Measurements from ENCODE around the gene GPC1. TPM values are rescaled to one million over a fixed set of nuclear protein-coding genes. Genes with fewer than 3 reads are reported as not detected.

The GPC1 gene
- total RNA-seq, 1 donor from 2014 or later, result 91.4 TPM

DNA sequence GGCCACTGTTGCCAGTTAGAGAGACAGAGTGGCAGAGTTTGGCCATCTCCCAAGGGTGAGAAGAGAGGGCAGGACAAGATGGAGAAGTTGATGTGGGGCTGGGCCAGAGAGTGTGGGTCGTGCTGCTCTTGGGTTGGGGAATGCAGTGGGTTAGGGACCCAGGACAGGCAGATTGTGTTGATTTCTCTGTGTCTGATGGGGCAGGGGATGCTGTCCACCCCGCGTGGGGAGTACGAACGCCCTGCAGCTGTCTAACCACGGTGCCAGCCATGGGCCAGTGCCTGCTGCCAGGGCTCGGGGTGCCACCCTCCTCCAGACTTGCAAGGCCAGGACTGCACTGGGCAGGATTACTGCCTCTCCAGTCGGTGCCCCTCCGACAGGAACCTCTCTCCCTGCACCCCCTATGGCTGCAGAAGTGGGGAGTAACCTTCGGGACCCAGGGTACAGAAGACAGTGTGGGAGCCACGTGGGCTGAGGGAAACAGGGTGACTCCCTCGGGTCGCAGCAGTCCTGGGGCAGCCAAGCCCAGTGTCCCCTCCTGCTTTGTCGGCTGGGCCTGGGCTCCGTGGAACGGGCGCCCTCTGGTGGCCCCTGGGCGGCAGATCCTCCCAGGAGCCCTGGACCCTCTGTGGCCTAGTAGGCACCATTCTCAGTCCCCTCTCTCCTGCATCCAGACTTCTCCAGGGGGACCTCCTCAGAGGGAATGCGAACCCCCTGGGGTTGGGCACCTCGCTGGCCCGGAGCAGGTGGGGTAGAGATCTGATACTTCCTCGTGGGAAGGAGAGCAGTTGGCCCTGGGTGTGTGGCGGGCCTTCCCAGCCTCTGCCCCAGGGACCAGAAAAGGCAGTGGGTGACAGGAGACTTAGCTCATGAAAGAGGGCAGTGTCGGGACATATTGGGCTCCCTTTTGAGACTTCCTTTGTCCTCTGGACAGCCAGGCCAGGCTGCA, 2.7 kb downstream of the GPC1 start:
- TF ChIP-seq, protein P1, sequence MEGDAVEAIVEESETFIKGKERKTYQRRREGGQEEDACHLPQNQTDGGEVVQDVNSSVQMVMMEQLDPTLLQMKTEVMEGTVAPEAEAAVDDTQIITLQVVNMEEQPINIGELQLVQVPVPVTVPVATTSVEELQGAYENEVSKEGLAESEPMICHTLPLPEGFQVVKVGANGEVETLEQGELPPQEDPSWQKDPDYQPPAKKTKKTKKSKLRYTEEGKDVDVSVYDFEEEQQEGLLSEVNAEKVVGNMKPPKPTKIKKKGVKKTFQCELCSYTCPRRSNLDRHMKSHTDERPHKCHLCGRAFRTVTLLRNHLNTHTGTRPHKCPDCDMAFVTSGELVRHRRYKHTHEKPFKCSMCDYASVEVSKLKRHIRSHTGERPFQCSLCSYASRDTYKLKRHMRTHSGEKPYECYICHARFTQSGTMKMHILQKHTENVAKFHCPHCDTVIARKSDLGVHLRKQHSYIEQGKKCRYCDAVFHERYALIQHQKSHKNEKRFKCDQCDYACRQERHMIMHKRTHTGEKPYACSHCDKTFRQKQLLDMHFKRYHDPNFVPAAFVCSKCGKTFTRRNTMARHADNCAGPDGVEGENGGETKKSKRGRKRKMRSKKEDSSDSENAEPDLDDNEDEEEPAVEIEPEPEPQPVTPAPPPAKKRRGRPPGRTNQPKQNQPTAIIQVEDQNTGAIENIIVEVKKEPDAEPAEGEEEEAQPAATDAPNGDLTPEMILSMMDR (IDR thresholded peaks at IDR 0.05; ENCODE audit: unreplicated experiment), result peak; percentile 98
- peak; percentile 68 for DNase-seq (ENCODE audit: low spot score, unreplicated experiment)

DNA sequence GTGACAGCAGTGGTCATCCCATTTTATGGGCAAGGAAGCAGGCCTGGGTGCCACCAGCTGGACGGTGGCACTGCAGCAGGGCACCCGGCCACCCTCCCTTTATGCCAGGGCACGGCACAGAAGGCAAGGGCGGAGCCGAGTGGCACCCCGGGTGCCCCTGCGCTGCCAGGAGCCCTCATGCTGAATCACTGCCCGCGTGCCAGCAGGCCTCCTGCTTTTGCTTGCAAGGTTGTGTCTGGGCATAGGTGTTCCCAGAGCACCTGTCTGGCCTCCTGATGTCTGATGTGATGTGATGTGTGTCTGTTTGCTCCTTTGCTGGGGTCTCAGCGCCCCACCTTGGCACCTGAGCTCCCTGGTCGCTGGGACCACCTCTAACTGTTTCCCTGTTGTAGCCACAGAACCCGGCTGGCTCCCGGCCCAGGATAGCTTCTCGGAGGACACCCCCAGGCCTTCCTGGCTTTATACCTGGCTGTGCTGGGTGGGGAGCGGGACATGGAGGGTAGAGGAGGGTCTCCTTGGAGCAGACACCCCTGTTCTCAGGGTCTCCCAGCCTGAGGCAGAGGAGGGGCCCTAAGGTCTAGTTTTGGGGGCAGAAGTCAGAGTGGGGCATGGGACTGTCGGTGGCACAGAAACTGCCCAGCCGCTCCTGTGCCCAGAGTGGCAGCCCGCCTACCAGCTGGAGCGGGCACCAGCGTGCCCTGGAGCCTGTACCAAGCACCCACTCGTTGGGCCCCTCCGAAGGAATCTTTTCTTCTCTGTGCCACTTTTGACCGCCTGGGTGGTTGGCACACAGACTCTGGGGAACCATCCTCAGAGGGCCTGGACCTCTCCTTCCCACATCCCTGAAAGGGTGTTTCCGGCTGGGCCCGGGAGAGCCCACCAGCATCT, 3.6 kb downstream of the GPC1 start:
- H3K27ac Mint-ChIP-seq, result no peak overlapping the region
- H3K27me3 Mint-ChIP-seq, result peaks cover 3% of the 10 kb centered on the region

More for the DNA sequence above, 2.7 kb downstream of the GPC1 start:
- Mint-ChIP-seq H3K27me3 (peaks cover 4% of the 10 kb centered on the region), H3K27ac (peak overlapping the region; percentile 41), H3K4me1 (ENCODE audit: low read depth) (no peaks in the 10 kb centered on the region), H3K4me3 (ENCODE audit: low read depth) (peak overlapping the region; percentile 46), H3K36me3 (ENCODE audit: insufficient read depth) (no peaks in the 10 kb centered on the region), H3K9me3 (ENCODE audit: low read depth) (no peaks in the 10 kb centered on the region)

DNA sequence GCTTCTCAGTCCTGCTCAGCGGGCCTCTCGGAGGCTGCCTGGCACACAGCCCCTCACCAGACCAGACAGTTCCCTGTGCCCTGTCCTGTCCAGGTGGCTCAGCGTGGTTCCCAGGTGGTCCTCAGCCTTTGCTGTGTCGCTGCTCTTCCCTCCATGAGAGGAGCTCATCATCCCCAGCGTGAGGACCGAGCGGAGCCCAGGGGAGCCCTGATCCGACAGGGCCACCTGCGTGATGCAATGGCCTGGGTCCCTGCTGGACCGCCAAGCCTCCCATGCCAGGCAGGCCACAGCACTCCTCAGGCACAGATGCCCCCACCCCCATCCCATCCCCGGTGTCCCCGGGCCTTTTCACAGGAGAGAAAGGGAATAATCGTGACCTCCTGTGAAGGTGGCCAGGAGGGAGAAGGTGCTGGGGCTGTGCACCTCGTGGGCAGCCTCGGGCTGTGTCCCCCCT, 4.3 kb downstream of the GPC1 start:
- DNase-seq (ENCODE audit: low spot score, unreplicated experiment), result no peak
- H3K36me3 Mint-ChIP-seq (ENCODE audit: insufficient read depth), result no peaks in the 10 kb centered on the region
- TF ChIP-seq, protein P1 (IDR thresholded peaks at IDR 0.05; ENCODE audit: unreplicated experiment), result no peak
- peaks cover 3% of the 10 kb centered on the region for H3K27me3 Mint-ChIP-seq
- H3K4me1 Mint-ChIP-seq (ENCODE audit: low read depth), result no peaks in the 10 kb centered on the region
- H3K9me3 Mint-ChIP-seq (ENCODE audit: low read depth), result no peaks in the 10 kb centered on the region
- H3K4me3 Mint-ChIP-seq (ENCODE audit: low read depth), result no peak overlapping the region
- no peak overlapping the region for H3K27ac Mint-ChIP-seq

More for the DNA sequence above, 3.6 kb downstream of the GPC1 start:
- no peaks in the 10 kb centered on the region for H3K9me3 Mint-ChIP-seq (ENCODE audit: low read depth)
- H3K4me3 Mint-ChIP-seq (ENCODE audit: low read depth), result no peak overlapping the region
- no peak for DNase-seq (ENCODE audit: low spot score, unreplicated experiment)
- no peaks in the 10 kb centered on the region for H3K4me1 Mint-ChIP-seq (ENCODE audit: low read depth)
- H3K36me3 Mint-ChIP-seq (ENCODE audit: insufficient read depth), result no peaks in the 10 kb centered on the region
- TF ChIP-seq, protein P1 (IDR thresholded peaks at IDR 0.05; ENCODE audit: unreplicated experiment), result no peak

DNA sequence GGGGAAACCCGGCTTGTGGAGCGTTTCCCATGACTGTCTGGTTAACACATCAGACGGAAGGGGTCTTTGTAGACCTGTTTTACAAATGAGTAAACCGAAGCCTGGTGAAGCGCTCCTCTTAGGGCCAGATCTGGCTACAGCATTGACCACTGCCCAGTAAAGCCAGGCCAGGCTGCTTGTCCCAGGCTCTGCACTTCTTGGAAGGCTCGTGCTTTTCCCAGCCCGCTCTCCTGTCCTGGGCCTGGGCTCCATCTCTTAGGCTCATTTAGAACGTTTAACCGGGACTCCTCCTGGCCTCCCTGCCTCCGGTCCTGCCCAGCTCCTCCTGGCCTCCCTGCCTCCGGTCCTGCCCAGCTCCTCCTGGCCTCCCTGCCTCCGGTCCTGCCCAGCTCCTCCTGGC, 4.8 kb downstream of the GPC1 start:
- no peak for DNase-seq (ENCODE audit: low spot score, unreplicated experiment)
- peaks cover 3% of the 10 kb centered on the region for H3K27me3 Mint-ChIP-seq
- no peaks in the 10 kb centered on the region for H3K4me1 Mint-ChIP-seq (ENCODE audit: low read depth)
- H3K36me3 Mint-ChIP-seq (ENCODE audit: insufficient read depth), result no peaks in the 10 kb centered on the region
- no peaks in the 10 kb centered on the region for H3K9me3 Mint-ChIP-seq (ENCODE audit: low read depth)
- H3K4me3 Mint-ChIP-seq (ENCODE audit: low read depth), result no peak overlapping the region
- TF ChIP-seq, protein P1 (IDR thresholded peaks at IDR 0.05; ENCODE audit: unreplicated experiment), result no peak
- H3K27ac Mint-ChIP-seq, result no peak overlapping the region
